HL-60 (cell line): Measurements from ENCODE around the gene GASK1A.

ENCODE experiments used
- DNase-seq, 2 experiments: peaks; one replicate each; pipeline ENCODE4 v3.0.0-alpha.2; 2010 to 2020; ENCODE audit warnings: low read depth in 1 of 2, low spot score in 1 of 2
- H3K27ac ChIP-seq: fragments of 250-450 bp; sonication (Bioruptor Pico); replicated peaks from 2 replicates; pipeline ENCODE4 v1.5.1; 2020; ENCODE audit warnings: mild to moderate bottlenecking, moderate library complexity
- H3K27me3 ChIP-seq: fragments of 250-450 bp; sonication (Bioruptor Pico); 2 replicates; pipeline ENCODE4 v1.5.1; 2021; ENCODE audit warnings: mild to moderate bottlenecking, moderate library complexity; ENCODE audit not compliant: insufficient read depth, poor library complexity, severe bottlenecking
- H3K4me3 ChIP-seq: replicated peaks from 2 replicates; pipeline ENCODE4 v1.5.1; 2011; ENCODE audit warnings: mild to moderate bottlenecking, control low read depth, low read length; ENCODE audit not compliant: insufficient read depth
- CTCF ChIP-seq: IDR thresholded peaks from one replicate; pipeline ENCODE4 v1.5.1; 2011; ENCODE audit warnings: low read length, control low read depth, inconsistent platforms; ENCODE audit not compliant: insufficient read depth
- GABPA ChIP-seq: IDR thresholded peaks from 2 replicates; pipeline ENCODE4 v1.6.1; 2012; ENCODE audit warnings: low read depth
- POLR2AphosphoS5 ChIP-seq: IDR thresholded peaks from 2 replicates; pipeline ENCODE4 v1.6.1; 2012; ENCODE audit warnings: low read depth
- REST ChIP-seq: IDR thresholded peaks from 2 replicates; pipeline ENCODE4 v1.6.1; 2012; ENCODE audit warnings: low read depth; ENCODE audit not compliant: insufficient replicate concordance
- SPI1 ChIP-seq: IDR thresholded peaks from 2 replicates; pipeline ENCODE4 v1.6.1; 2012; ENCODE audit warnings: low read depth, mild to moderate bottlenecking, borderline replicate concordance

Gene GASK1A

GRCh38 chr3:43005253-43005652, 26.1 kb downstream of the GASK1A start:
- H3K27ac ChIP-seq = no peak overlapping the region
- H3K4me3 ChIP-seq = no peak overlapping the region
- no peak for DNase-seq
- H3K27me3 ChIP-seq = no peaks in the 10 kb centered on the region
- TF ChIP-seq REST = no peak
- no peak for TF ChIP-seq SPI1
- no peak for TF ChIP-seq CTCF
- TF ChIP-seq GABPA = no peak
- TF ChIP-seq POLR2AphosphoS5 = no peak

- H3K4me3 ChIP-seq = no peak overlapping the region
- H3K27ac ChIP-seq = no peak overlapping the region
- H3K27me3 ChIP-seq = no peaks in the 10 kb centered on the region
- DNase-seq = no peak
- TF ChIP-seq POLR2AphosphoS5 = no peak
- TF ChIP-seq GABPA = no peak
- peak; percentile 2; the same call in 1 of the 2 replicates for TF ChIP-seq SPI1
- no peak for TF ChIP-seq CTCF
- no peak for TF ChIP-seq REST
Measured at GRCh38 chr3:43005981-43006380, 26.9 kb downstream of the GASK1A start.

- TF ChIP-seq POLR2AphosphoS5 (no peak), SPI1 (no peak), GABPA (no peak), REST (no peak), CTCF (no peak)
- no peaks in the 10 kb centered on the region for H3K27me3 ChIP-seq
- H3K27ac ChIP-seq = no peak overlapping the region
- no peak for DNase-seq
- no peak overlapping the region for H3K4me3 ChIP-seq
Measured at GRCh38 chr3:43006825-43007224, 27.7 kb downstream of the GASK1A start.
